HEK293 (cell line): ENCODE measurements around the gene MRPS6.

ENCODE experiments used
- CTCF ChIP-seq: fragments of 450-650 bp; formaldehyde crosslinking; IDR thresholded peaks from 2 replicates; pipeline ENCODE4 v1.5.1; 2016; ENCODE audit warnings: missing biosample characterization, missing genetic modification characterization
- GLI4 ChIP-seq: fragments of 450-650 bp; formaldehyde crosslinking; IDR thresholded peaks from 2 replicates; pipeline ENCODE4 v1.5.1; 2016; ENCODE audit warnings: missing biosample characterization, missing genetic modification characterization
- SP2 ChIP-seq: fragments of 450-650 bp; formaldehyde crosslinking; IDR thresholded peaks from 2 replicates; pipeline ENCODE4 v1.5.1; 2016; ENCODE audit warnings: missing biosample characterization, missing genetic modification characterization
- ZBTB1 ChIP-seq: fragments of 450-650 bp; formaldehyde crosslinking; IDR thresholded peaks from 2 replicates; pipeline ENCODE4 v1.5.1; 2016; ENCODE audit warnings: missing biosample characterization, missing genetic modification characterization
- ZBTB11 ChIP-seq: fragments of 450-650 bp; formaldehyde crosslinking; conservative IDR thresholded peaks from 2 replicates; pipeline ENCODE4 v1.5.1; 2016; ENCODE audit warnings: low read depth, missing biosample characterization, missing genetic modification characterization
- ZBTB21 ChIP-seq: fragments of 450-650 bp; formaldehyde crosslinking; IDR thresholded peaks from 2 replicates; pipeline ENCODE4 v1.5.1; 2017; ENCODE audit warnings: missing biosample characterization, missing genetic modification characterization
- ZBTB48 ChIP-seq: fragments of 450-650 bp; formaldehyde crosslinking; IDR thresholded peaks from 2 replicates; pipeline ENCODE4 v1.5.1; 2016; ENCODE audit warnings: missing biosample characterization, missing genetic modification characterization
- ZNF133 ChIP-seq: fragments of 450-650 bp; formaldehyde crosslinking; IDR thresholded peaks from 2 replicates; pipeline ENCODE4 v1.5.1; 2016; ENCODE audit warnings: missing biosample characterization, missing genetic modification characterization
- ZNF248 ChIP-seq: fragments of 450-650 bp; formaldehyde crosslinking; IDR thresholded peaks from 2 replicates; pipeline ENCODE4 v1.5.1; 2017; ENCODE audit warnings: missing biosample characterization, missing genetic modification characterization
- ZNF274 ChIP-seq, 2 experiments: fragments of 200-500 bp in 1 of 2; fragments of 450-650 bp in 1 of 2; sonication (Bioruptor generic) in 1 of 2; formaldehyde crosslinking in 1 of 2; IDR thresholded peaks; 2 replicates each; pipeline versions ENCODE4 v1.5.1 to v1.6.1; 2014 to 2016; ENCODE audit warnings: borderline replicate concordance in 1 of 2, inconsistent platforms in 1 of 2, low read length in 1 of 2, missing biosample characterization in 1 of 2, missing genetic modification characterization in 1 of 2
- ZNF692 ChIP-seq: fragments of 450-650 bp; formaldehyde crosslinking; IDR thresholded peaks from 2 replicates; pipeline ENCODE4 v1.5.1; 2016; ENCODE audit warnings: missing biosample characterization, missing genetic modification characterization
- ZNF777 ChIP-seq: fragments of 450-650 bp; formaldehyde crosslinking; IDR thresholded peaks from 2 replicates; pipeline ENCODE4 v1.5.1; 2017; ENCODE audit warnings: missing biosample characterization, missing genetic modification characterization, borderline replicate concordance

GRCh38 chr21:34097442-34097841, 24.1 kb downstream of the MRPS6 start:
- TF ChIP-seq CTCF (tag by site-specific recombination), result no peak
- no peak for TF ChIP-seq GLI4
- no peak for TF ChIP-seq ZBTB48
- TF ChIP-seq ZNF133 (tag by site-specific recombination), result no peak
- TF ChIP-seq SP2 (tag by site-specific recombination), result no peak
- TF ChIP-seq ZNF274 (IDR thresholded peaks at IDR 0.05; ENCODE audit: low read length), result no peak
- TF ChIP-seq ZNF274 (tag by site-specific recombination; IDR thresholded peaks at IDR 0.05; ENCODE audit: borderline replicate concordance), result no peak
- TF ChIP-seq ZBTB21, result no peak
- no peak for TF ChIP-seq ZNF777 (tag by site-specific recombination)
- no peak for TF ChIP-seq ZBTB11
- TF ChIP-seq ZNF248 (tag by site-specific recombination), result no peak
- no peak for TF ChIP-seq ZBTB1 (tag by site-specific recombination)
- no peak for TF ChIP-seq ZNF692 (tag by site-specific recombination)
